Ectodermal cell (in vitro differentiated cells): ENCODE measurements around the gene SNTG2.

Experiments used
- H3K27ac ChIP-seq: 2 replicates; pipeline ENCODE4 v1.7.0; 2013; ENCODE audit warnings: mild to moderate bottlenecking, low read depth, low read length; ENCODE audit not compliant: insufficient read depth, poor library complexity, severe bottlenecking
- H3K27me3 ChIP-seq: 2 replicates; pipeline ENCODE4 v1.7.0; 2013; ENCODE audit warnings: mild to moderate bottlenecking, low read length; ENCODE audit not compliant: insufficient read depth, control insufficient read depth, poor library complexity, severe bottlenecking
- H3K36me3 ChIP-seq: one replicate; pipeline ENCODE4 v1.7.0; 2013; ENCODE audit warnings: low read length; ENCODE audit not compliant: control insufficient read depth, insufficient read depth
- H3K4me1 ChIP-seq: one replicate; pipeline ENCODE4 v1.7.0; 2013; ENCODE audit warnings: low read length; ENCODE audit not compliant: control insufficient read depth, insufficient read depth
- H3K4me3 ChIP-seq: 2 replicates; pipeline ENCODE4 v1.7.0; 2013; ENCODE audit warnings: low read depth, low read length, control low read depth; ENCODE audit not compliant: insufficient read depth
- H3K9me3 ChIP-seq: 2 replicates; pipeline ENCODE4 v1.7.0; 2013; ENCODE audit warnings: mild to moderate bottlenecking, low read length, moderate library complexity; ENCODE audit not compliant: control insufficient read depth
- WGBS, 2 experiments: methylation state at CpG; one replicate each; pipeline ENCODE4 v1.1.7; 2013; ENCODE audit warnings: missing lambda C conversion rate in 2 of 2; 5-methylcytosine and 5-hydroxymethylcytosine counted together

The SNTG2 gene

DNA sequence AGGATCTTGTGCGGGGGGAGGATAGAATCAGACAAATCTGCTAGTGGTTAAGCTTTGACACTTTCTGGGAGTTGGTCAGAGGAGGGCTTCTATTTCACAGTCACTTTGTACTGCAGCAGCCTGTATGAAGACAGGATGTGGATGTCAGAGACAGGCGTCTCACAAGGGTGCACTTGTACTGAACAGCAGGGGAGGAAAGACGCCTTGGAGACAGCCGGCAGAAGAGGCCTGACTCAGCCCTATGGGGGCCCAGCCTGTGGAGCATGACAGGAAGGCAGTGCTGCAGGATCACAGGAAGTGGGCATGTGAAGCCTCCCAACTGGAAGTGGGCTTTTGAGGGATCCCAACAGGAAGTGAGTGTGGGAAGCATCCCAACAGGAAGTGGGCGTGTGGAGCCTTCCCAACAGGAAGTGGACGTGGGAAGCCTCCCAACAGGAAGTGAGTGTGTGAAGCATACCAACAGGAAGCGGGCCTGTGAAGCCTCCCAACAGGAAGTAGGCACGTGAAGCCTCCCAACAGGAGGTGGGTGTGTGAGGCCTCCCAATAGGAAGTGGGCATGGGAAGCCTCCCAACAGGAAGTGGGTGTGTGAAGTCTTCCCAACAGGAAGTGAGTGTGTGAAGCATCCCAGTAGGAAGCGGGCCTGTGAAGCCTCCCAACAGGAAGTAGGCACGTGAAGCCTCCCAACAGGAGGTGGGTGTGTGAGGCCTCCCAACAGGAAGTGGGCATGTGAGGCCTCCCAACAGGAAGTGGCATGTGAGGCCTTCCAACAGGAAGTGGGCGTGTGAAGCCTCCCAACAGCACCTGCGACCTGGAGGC lies 212.3 kb downstream of the SNTG2 start:
- no peaks in the 10 kb centered on the region for H3K9me3 ChIP-seq
- H3K4me1 ChIP-seq, result no peaks in the 10 kb centered on the region
- no peak overlapping the region for H3K27ac ChIP-seq
- no peak overlapping the region for H3K4me3 ChIP-seq
- 91 to 94% methylated on average over 12 of the region's 12 CpGs for WGBS, 2 experiments
- no peaks in the 10 kb centered on the region for H3K36me3 ChIP-seq
- no peaks in the 10 kb centered on the region for H3K27me3 ChIP-seq

DNA sequence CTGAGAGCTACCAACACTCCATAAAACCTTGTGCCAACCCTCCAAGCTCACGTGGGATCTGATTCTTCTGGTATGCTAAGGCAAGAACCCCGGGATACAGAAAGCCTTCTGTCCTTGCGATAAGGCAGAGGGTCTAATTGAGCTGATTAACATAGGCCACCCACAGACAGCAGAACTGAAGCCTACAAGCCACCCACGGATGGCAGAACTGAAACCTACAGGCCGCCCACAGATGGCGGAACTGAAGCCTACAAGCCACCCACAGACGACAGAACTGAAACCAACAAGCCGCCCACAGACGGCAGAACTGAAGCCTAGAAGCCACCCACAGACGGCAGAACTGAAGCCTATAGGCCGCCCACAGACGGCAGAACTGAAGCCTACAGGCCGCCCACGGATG lies 216.3 kb downstream of the SNTG2 start:
- no peaks in the 10 kb centered on the region for H3K4me1 ChIP-seq
- 95% methylated on average over 14 of the region's 14 CpGs for WGBS, 2 experiments

DNA sequence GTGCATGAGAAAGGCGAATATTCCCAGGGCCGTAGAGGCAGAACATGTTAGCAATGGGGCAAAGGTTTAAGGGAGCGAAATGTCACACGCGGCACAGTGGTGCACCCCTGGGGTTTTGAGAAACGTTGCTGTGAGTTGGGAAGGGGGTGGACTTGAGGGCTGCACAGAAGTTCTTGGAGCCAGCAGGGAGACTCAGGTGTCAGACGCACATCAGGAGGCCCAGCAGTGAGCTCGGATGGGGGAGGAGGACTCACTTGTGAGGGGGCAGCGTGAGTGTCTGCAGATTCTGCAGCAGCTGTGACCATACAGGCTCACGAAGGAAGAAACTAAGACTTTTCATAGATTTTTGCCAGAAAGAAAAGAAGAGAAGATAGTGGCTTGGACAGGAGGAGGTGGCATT lies 218.2 kb downstream of the SNTG2 start:
- H3K27me3 ChIP-seq, result no peaks in the 10 kb centered on the region
- no peak overlapping the region for H3K27ac ChIP-seq
- 74 to 79% methylated on average over 10 of the region's 10 CpGs for WGBS, 2 experiments
- no peaks in the 10 kb centered on the region for H3K9me3 ChIP-seq
- no peaks in the 10 kb centered on the region for H3K4me1 ChIP-seq
- no peaks in the 10 kb centered on the region for H3K36me3 ChIP-seq
- no peak overlapping the region for H3K4me3 ChIP-seq

More for the DNA sequence above, 216.3 kb downstream of the SNTG2 start:
- Histone ChIP-seq H3K27ac (no peak overlapping the region), H3K4me3 (no peak overlapping the region), H3K27me3 (no peaks in the 10 kb centered on the region), H3K9me3 (no peaks in the 10 kb centered on the region), H3K36me3 (no peaks in the 10 kb centered on the region)

DNA sequence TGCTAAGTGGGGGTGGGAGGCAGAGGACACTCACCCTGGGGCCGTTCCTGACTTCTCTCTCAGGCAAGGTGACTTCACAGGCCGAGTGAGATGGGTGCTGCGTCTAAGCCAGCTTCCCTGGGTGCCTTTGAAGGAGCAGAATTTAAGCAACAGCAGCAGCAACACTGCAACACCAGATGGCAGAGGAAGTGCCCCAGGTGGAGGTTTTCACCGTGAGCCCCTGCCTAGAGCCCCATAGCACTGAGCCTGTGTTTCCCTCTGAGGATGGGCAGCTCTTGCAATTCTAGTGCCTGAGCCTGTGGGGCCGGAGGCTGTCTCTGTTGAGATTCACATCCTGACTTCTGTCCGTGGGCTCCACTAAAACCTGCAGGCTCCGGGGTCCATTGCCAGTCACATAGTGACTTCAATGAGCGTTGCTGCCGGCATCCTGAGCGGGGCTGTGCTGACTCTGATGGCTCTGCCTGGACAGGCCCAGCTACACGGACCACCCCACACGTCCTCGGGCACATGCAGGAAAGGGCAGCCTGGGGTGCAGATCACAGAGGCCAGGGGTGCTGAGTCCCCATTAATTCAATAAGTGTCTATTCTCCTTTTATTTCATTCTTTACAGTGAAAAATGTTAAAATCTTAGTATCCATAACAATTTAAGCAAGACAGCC lies 218.8 kb downstream of the SNTG2 start:
- H3K27me3 ChIP-seq, result no peaks in the 10 kb centered on the region
- H3K36me3 ChIP-seq, result no peaks in the 10 kb centered on the region
- WGBS, 2 experiments, result 88 to 91% methylated on average over 13 of the region's 13 CpGs
- no peaks in the 10 kb centered on the region for H3K4me1 ChIP-seq
- H3K9me3 ChIP-seq, result no peaks in the 10 kb centered on the region
- H3K27ac ChIP-seq, result no peak overlapping the region
- H3K4me3 ChIP-seq, result no peak overlapping the region

DNA sequence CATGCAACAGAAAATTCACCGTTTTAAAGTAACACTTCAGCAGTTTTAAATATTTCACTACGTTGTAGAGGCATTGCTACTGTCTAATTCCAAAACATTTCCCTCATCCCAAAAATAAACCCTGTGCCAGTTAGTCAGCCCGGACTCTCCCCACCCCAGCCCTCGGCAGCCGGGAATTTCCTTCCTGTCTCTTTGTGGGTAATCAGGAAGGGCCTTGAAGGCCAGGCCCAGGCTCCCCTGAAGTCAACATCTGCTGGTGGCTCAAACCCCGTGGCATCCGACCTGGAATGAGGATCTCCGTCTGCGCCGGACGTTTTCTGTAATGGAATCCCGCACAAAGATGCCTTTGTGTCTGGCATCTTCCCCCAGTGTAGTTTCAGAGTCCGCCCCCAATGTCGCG lies 219.6 kb downstream of the SNTG2 start:
- Histone ChIP-seq H3K9me3 (no peaks in the 10 kb centered on the region), H3K27me3 (no peaks in the 10 kb centered on the region), H3K36me3 (no peaks in the 10 kb centered on the region), H3K27ac (no peak overlapping the region), H3K4me1 (no peaks in the 10 kb centered on the region), H3K4me3 (no peak overlapping the region)
- 94 to 95% methylated on average over 15 of the region's 15 CpGs for WGBS, 2 experiments

DNA sequence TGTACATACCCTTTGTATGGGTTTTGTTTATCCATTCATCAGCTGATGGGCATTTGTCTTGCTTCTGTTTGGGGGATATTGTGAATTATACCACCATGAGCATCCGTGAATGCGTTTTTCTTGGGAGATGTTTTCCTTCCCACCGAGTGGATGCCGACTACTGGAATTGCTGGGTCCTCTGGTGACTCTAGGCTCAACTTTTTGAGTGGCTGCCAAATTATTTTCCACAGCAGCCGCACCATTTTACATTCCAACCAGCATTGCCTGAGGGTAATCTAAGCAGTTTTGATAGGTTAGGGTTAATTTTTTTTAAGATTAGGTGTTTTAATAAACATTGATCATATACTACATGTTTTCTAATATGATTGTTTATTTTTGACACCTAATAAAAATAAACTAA lies 220.1 kb downstream of the SNTG2 start:
- WGBS, 2 experiments, result 97 to 100% methylated on average over 5 of the region's 5 CpGs
- H3K36me3 ChIP-seq, result no peaks in the 10 kb centered on the region
- no peaks in the 10 kb centered on the region for H3K27me3 ChIP-seq
- H3K4me1 ChIP-seq, result no peaks in the 10 kb centered on the region
- no peaks in the 10 kb centered on the region for H3K9me3 ChIP-seq
- no peak overlapping the region for H3K27ac ChIP-seq
- H3K4me3 ChIP-seq, result no peak overlapping the region

DNA sequence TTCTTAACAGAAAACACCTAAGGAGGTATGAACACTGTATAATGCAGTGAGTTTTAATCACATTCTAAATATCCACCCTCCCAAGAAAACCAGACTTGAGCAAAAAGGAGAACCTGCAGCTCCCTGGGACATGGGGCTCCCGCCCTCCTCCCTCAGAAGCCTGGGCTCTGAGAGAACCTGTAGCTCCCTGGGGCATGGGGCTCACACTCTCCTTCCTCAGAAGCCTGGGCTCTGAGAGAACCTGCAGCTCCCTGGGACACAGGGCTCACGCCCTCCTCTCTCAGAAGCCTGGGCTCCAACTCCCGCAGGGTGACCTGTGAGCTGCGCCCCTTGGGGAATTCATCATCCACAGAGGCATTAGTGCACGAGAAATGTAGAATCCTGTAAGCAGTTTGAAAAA lies 222.9 kb downstream of the SNTG2 start:
- WGBS, 2 experiments, result 92 to 100% methylated on average over 4 to 5 of the region's 5 CpGs
- H3K4me1 ChIP-seq, result no peaks in the 10 kb centered on the region
- no peak overlapping the region for H3K27ac ChIP-seq
- H3K36me3 ChIP-seq, result no peaks in the 10 kb centered on the region
- H3K9me3 ChIP-seq, result no peaks in the 10 kb centered on the region
- no peak overlapping the region for H3K4me3 ChIP-seq
- H3K27me3 ChIP-seq, result no peaks in the 10 kb centered on the region

DNA sequence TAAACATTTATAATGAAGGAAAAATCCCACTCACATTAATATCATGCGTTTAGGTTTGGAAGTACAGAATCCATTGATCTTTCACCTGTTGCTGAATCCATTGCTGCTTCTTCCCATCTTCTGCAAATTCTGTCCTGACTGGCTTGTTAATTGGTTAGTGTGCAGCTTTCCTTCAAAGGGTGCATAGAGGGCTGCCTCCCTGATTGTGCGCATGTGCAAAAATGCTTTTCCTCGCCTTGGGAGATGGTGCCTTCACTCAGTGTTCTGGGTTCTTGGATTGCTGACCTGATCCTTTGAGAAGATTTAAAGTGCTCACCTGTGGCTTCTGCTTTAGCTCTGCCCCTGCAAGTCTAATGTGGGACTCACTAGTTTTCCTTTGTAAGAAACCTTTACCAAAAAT lies 231.2 kb downstream of the SNTG2 start:
- no peaks in the 10 kb centered on the region for H3K36me3 ChIP-seq
- 97 to 100% methylated on average over 3 of the region's 3 CpGs for WGBS, 2 experiments
- H3K27ac ChIP-seq, result no peak overlapping the region
- H3K4me1 ChIP-seq, result no peaks in the 10 kb centered on the region
- no peak overlapping the region for H3K4me3 ChIP-seq
- H3K27me3 ChIP-seq, result no peaks in the 10 kb centered on the region
- no peaks in the 10 kb centered on the region for H3K9me3 ChIP-seq

DNA sequence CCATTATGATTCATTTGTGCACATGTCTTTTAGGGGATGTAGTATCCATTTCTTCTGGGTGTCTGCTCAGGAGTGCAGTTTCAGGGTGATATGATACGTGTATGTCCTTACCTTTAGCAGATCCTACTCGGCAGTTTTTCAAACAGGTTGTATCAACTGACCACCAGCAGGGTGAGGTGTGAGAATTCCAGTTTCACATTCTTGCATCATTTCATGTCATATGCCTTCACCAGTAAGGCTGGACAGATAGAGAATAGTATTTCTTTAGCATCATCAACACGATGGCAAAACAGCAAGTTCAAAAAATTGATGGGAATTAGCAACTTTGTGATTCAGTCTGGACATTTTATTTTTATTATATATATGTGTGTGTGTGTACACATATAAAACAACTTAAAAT lies 232.7 kb downstream of the SNTG2 start:
- 97 to 98% methylated on average over 2 to 3 of the region's 3 CpGs for WGBS, 2 experiments
- no peak overlapping the region for H3K4me3 ChIP-seq
- H3K4me1 ChIP-seq, result no peaks in the 10 kb centered on the region
- H3K27me3 ChIP-seq, result no peaks in the 10 kb centered on the region
- no peaks in the 10 kb centered on the region for H3K36me3 ChIP-seq
- no peaks in the 10 kb centered on the region for H3K9me3 ChIP-seq
- H3K27ac ChIP-seq, result no peak overlapping the region

DNA sequence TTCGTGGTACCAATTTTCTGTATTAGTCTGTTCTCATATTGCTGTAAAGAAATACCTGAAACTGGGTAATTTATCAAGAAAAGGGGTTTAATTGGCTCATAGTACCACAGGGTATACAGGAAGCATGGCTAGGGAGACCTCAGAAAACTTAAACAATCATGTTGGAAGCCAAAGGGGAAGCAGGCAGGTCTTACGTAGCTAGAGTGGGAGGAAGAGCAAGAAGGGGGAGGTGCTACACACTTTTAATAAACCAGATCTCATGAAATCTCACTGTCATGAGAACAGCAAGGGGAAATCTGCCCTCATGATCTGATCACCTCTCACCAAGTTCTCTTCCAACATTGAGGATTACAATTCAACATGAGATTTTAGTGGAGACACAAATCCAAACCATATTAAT lies 235.8 kb downstream of the SNTG2 start:
- Histone ChIP-seq H3K9me3 (no peaks in the 10 kb centered on the region), H3K36me3 (no peaks in the 10 kb centered on the region), H3K4me3 (no peak overlapping the region), H3K27me3 (no peaks in the 10 kb centered on the region), H3K27ac (no peak overlapping the region), H3K4me1 (no peaks in the 10 kb centered on the region)
- 94% methylated on average over 2 of the region's 2 CpGs for WGBS, 2 experiments
